IMR-90 (cell line): ENCODE data around the gene LGMN. TPM values are rescaled to one million over a fixed set of nuclear protein-coding genes. Genes with fewer than 3 reads are reported as not detected.

Experiments
- ATAC-seq: fragments of 200-7000 bp; cut with Tn5 transposase; 2 replicates; pipeline ENCODE4 v1.9.1; 2020; ENCODE audit warnings: low read depth, mild to moderate bottlenecking, moderate library complexity
- BruUV-seq: library from RNA; stranded (reverse); fragments of 400-500 nt; replicated peaks from 2 replicates; lab custom pipeline; 2021; lab: Mats Ljungman, UMichigan
- CTCF ChIA-PET: fragments of 300-600 bp; formaldehyde crosslinking; extraction: SDS; loops from one replicate; lab custom pipeline; 2021; ENCODE audit warnings: antibody characterized with exemption; lab: Yijun Ruan, JAX
- POLR2A ChIA-PET: fragments of 300-600 bp; sonication (Branson Sonifier 250); formaldehyde crosslinking; loops from one replicate; lab custom pipeline; 2022; ENCODE audit warnings: antibody characterized with exemption; ENCODE audit not compliant: unreplicated experiment; lab: Charles Lee
- DNase-seq: peaks from one replicate; pipeline ENCODE4 v3.0.0; 2013
- H2AFZ ChIP-seq: replicated peaks from 2 replicates; pipeline ENCODE3; 2013; ENCODE audit warnings: low read length, mild to moderate bottlenecking; ENCODE audit not compliant: poor library complexity
- H2AK5ac ChIP-seq: 2 replicates; pipeline ENCODE4 v1.6.1; 2013; ENCODE audit warnings: low read depth, low read length, inconsistent platforms
- H2AK9ac ChIP-seq: replicated peaks from 2 replicates; pipeline ENCODE3; 2013; ENCODE audit warnings: mild to moderate bottlenecking, low read depth, low read length, moderate library complexity; ENCODE audit not compliant: poor library complexity
- H2BK120ac ChIP-seq: 2 replicates; pipeline ENCODE4 v1.6.1; 2013; ENCODE audit warnings: low read depth, low read length, inconsistent platforms
- H2BK15ac ChIP-seq: 3 replicates; pipeline ENCODE4 v1.6.1; 2013; ENCODE audit warnings: low read depth, low read length, inconsistent platforms
- H2BK20ac ChIP-seq: 2 replicates; pipeline ENCODE4 v1.6.1; 2013; ENCODE audit warnings: low read depth, mild to moderate bottlenecking, inconsistent platforms, low read length, moderate library complexity
- H2BK5ac ChIP-seq: 2 replicates; pipeline ENCODE4 v1.6.1; 2013; ENCODE audit warnings: mild to moderate bottlenecking, low read depth, low read length, inconsistent platforms; ENCODE audit not compliant: poor library complexity, severe bottlenecking
- H3K14ac ChIP-seq: replicated peaks from 2 replicates; pipeline ENCODE4 v1.6.1; 2013; ENCODE audit warnings: low read depth, low read length, inconsistent platforms
- H3K18ac ChIP-seq: 2 replicates; pipeline ENCODE4 v1.6.1; 2013; ENCODE audit warnings: low read depth, low read length, control low read depth
- H3K23ac ChIP-seq: 2 replicates; pipeline ENCODE4 v1.6.1; 2013; ENCODE audit warnings: low read depth, low read length, inconsistent platforms
- H3K27ac ChIP-seq: 2 replicates; pipeline ENCODE4 v1.5.1; 2013; ENCODE audit warnings: mild to moderate bottlenecking, control low read depth, low read length; ENCODE audit not compliant: insufficient read depth
- H3K27me3 ChIP-seq: 2 replicates; pipeline ENCODE4 v1.6.1; 2013; ENCODE audit warnings: low read length; ENCODE audit not compliant: control insufficient read depth, insufficient read depth
- H3K36me3 ChIP-seq: 2 replicates; pipeline ENCODE4 v1.6.1; 2013; ENCODE audit warnings: low read length, mixed read lengths; ENCODE audit not compliant: control insufficient read depth, insufficient read depth
- H3K4ac ChIP-seq: 2 replicates; pipeline ENCODE4 v1.6.1; 2013; ENCODE audit warnings: low read depth, low read length, inconsistent platforms
- H3K4me1 ChIP-seq: 2 replicates; pipeline ENCODE4 v1.6.1; 2013; ENCODE audit warnings: low read length, mixed read lengths; ENCODE audit not compliant: control insufficient read depth, insufficient read depth
- H3K4me2 ChIP-seq: 2 replicates; pipeline ENCODE4 v1.6.1; 2013; ENCODE audit warnings: low read depth, mild to moderate bottlenecking, control low read depth, low read length, moderate library complexity
- H3K4me3 ChIP-seq: 2 replicates; pipeline ENCODE4 v1.5.1; 2013; ENCODE audit warnings: low read depth, mild to moderate bottlenecking, control low read depth, low read length, moderate library complexity; ENCODE audit not compliant: insufficient read depth
- H3K56ac ChIP-seq: 2 replicates; pipeline ENCODE4 v1.6.1; 2013; ENCODE audit warnings: low read length, inconsistent platforms; ENCODE audit not compliant: insufficient read depth; ENCODE audit errors: extremely low read depth
- H3K79me1 ChIP-seq, 2 experiments: 2 replicates each; pipeline ENCODE4 v1.6.1; 2013; ENCODE audit warnings: low read length in 2 of 2, inconsistent platforms in 1 of 2, low read depth in 1 of 2
- H3K9ac ChIP-seq: 2 replicates; pipeline ENCODE4 v1.6.1; 2013; ENCODE audit warnings: low read depth, low read length, control low read depth
- H3K9me1 ChIP-seq: 2 replicates; pipeline ENCODE4 v1.6.1; 2013; ENCODE audit warnings: low read length, inconsistent platforms; ENCODE audit not compliant: insufficient read depth
- H3K9me3 ChIP-seq: 2 replicates; pipeline ENCODE4 v1.6.1; 2013; ENCODE audit warnings: low read length; ENCODE audit not compliant: control insufficient read depth, insufficient read depth
- H4K20me1 ChIP-seq: 2 replicates; pipeline ENCODE4 v1.6.1; 2013; ENCODE audit warnings: low read length, inconsistent platforms; ENCODE audit not compliant: insufficient read depth
- H4K5ac ChIP-seq: 2 replicates; pipeline ENCODE4 v1.6.1; 2013; ENCODE audit warnings: mild to moderate bottlenecking, low read depth, low read length, control low read depth
- H4K8ac ChIP-seq, 2 experiments: 2 replicates each; pipeline ENCODE4 v1.6.1; 2013; ENCODE audit warnings: low read depth in 2 of 2, low read length in 2 of 2, control low read depth in 1 of 2, inconsistent platforms in 1 of 2
- H4K91ac ChIP-seq: 2 replicates; pipeline ENCODE4 v1.6.1; 2013; ENCODE audit warnings: low read depth, low read length, inconsistent platforms; ENCODE audit not compliant: insufficient read depth
- CEBPB ChIP-seq: IDR thresholded peaks from 2 replicates; pipeline ENCODE4 v1.6.1; 2012; ENCODE audit warnings: low read depth, low read length, improper control_type of control experiment
- FOS ChIP-seq: fragments of 150-350 bp; IDR thresholded peaks from 2 replicates; pipeline ENCODE4 v1.6.1; 2016; ENCODE audit warnings: low read depth, low read length
- MAFK ChIP-seq: IDR thresholded peaks from 2 replicates; pipeline ENCODE4 v1.6.1; 2012; ENCODE audit warnings: low read depth, low read length, improper control_type of control experiment
- POLR2A ChIP-seq: IDR thresholded peaks from 2 replicates; pipeline ENCODE4 v1.6.1; 2012; ENCODE audit warnings: mild to moderate bottlenecking, low read depth, low read length
- RCOR1 ChIP-seq: IDR thresholded peaks from 2 replicates; pipeline ENCODE4 v1.6.1; 2012; ENCODE audit warnings: mild to moderate bottlenecking, low read length, improper control_type of control experiment; ENCODE audit not compliant: insufficient replicate concordance
- WGBS, 2 experiments: methylation state at CpG; one replicate each; pipeline versions ENCODE4 v1.1.5 to v1.1.7; 2013; ENCODE audit warnings: missing lambda C conversion rate in 2 of 2; ENCODE audit not compliant: insufficient read length in 1 of 2; ENCODE audit errors: extremely low coverage in 2 of 2; 5-methylcytosine and 5-hydroxymethylcytosine counted together
- dilution Hi-C: fragments of 300-500 bp; cut with HindIII; formaldehyde crosslinking; loops from one replicate; pipeline ENCODE4 v1.14.3; 2018; ENCODE audit warnings: low sequenced_read_pairs; ENCODE audit not compliant: unreplicated experiment
- in situ Hi-C: fragments of 300-500 bp; cut with MboI; formaldehyde crosslinking; loops from 3 replicates; pipeline ENCODE4 v1.14.3; 2019; ENCODE audit warnings: low sequenced_read_pairs, inconsistent platforms, mixed read lengths
- intact Hi-C: fragments of 100-400 bp; cut with micrococcal nuclease; formaldehyde crosslinking; loops from 2 replicates; pipeline ENCODE4 v1.10.0; 2022
- polyA plus RNA-seq, 3 experiments: library from polyadenylated mRNA; depleted of rRNA; stranded (reverse); fragments of >200 nt; gene quantifications; 2 replicates each; pipeline ENCODE4 v1.2.3, GENCODE V29; 2012; ENCODE audit warnings: low replicate concordance in 1 of 3
- total RNA-seq: library from RNA; depleted of rRNA; stranded (reverse); fragments of >200 nt; gene quantifications from 2 replicates; pipeline ENCODE4 v1.2.3, GENCODE V29; 2012
- TF ChIP-seq, protein P1 (sequence below): fragments of 150-350 bp; IDR thresholded peaks from 2 replicates; pipeline ENCODE4 v1.6.1; 2017; ENCODE audit warnings: mild to moderate bottlenecking, antibody characterized with exemption, low read length, low read depth
- TF ChIP-seq, protein P2 (sequence below): fragments of 150-350 bp; IDR thresholded peaks from 2 replicates; pipeline ENCODE4 v1.6.1; 2016; ENCODE audit warnings: low read depth, mild to moderate bottlenecking, low read length, moderate library complexity, borderline replicate concordance
- TF ChIP-seq, protein P3 (sequence below): conservative IDR thresholded peaks from 2 replicates; pipeline ENCODE4 v1.5.1; 2012; ENCODE audit warnings: mild to moderate bottlenecking, low read depth, low read length, improper control_type of control experiment

The LGMN gene
- total and polyA plus RNA-seq, 2 of the 4 experiments (the other 2 are of a cell fraction), result 19.2 to 39.3 TPM

DNA sequence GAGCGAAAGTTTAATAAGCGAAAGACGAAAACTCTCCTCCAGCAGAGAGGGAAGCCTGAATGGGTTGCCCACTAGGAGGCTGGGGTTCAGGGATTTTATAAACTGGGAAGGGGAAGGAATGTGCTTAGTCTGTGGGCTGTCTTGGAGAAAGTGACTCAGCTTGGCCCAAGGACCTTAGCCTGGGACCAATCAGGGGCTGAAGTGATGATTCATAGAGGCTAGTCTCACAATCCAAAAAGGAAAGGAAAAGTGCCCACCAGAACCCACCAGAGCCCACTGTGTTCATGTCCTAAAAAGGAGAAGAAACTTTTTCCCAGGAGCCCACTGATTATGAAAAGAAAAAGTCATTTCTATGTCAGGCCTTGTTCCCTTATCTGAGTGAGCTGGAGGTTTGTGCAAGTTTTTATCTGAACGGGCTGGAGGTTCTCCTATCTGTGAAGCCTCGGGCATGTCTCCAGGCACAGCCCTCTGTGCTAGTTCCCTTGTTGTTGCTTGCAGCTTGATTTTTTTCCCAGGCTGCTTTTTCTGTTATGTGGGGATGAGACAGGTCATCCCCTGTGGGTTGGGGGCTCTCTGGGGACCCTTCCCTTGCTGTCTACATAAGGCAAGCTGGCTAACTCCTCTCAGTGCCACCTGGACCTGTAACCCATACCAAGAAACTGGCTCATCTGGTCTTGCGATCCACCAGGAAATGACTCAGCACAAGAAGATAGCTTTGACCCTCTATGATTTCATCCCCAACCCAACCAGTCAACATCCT, 37.4 kb upstream of the LGMN start (continued):
- TF ChIP-seq, protein P1, sequence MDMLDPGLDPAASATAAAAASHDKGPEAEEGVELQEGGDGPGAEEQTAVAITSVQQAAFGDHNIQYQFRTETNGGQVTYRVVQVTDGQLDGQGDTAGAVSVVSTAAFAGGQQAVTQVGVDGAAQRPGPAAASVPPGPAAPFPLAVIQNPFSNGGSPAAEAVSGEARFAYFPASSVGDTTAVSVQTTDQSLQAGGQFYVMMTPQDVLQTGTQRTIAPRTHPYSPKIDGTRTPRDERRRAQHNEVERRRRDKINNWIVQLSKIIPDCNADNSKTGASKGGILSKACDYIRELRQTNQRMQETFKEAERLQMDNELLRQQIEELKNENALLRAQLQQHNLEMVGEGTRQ, result no peak

GRCh38 chr14:92783813-92784431, 35.5 kb upstream of the LGMN start:
- ATAC-seq (peak; percentile 70), DNase-seq (peak; percentile 75)
- CTCF ChIA-PET, result interaction anchor here (0.5 to 1.1 kb wide), 3 partner anchors 35 to 73 kb away, joined by 3 read pairs; partner anchors contain the start of gene LGMN
- dilution Hi-C loops, result no loop called here
- H3K4ac ChIP-seq, result no peak overlapping the region
- H4K91ac ChIP-seq, result no peak overlapping the region
- peak overlapping the region; percentile 80; the same call in 1 of the 2 replicates for H4K5ac ChIP-seq
- no peak overlapping the region for H2AK9ac ChIP-seq
- in situ Hi-C loops, result loop anchor here (5.0 kb wide), 1 partner anchor 72 kb away; no protein-coding TSS in a partner anchor
- no peak overlapping the region for H3K4me3 ChIP-seq
- no peaks in the 10 kb centered on the region for H3K36me3 ChIP-seq
- POLR2A ChIA-PET, result interaction anchor here (0.5 kb wide), 1 partner anchor 95 kb away, joined by 3 read pairs; no protein-coding TSS in a partner anchor
- no peak overlapping the region for H2BK20ac ChIP-seq
- H2AK5ac ChIP-seq, result no peak overlapping the region
- H2AFZ ChIP-seq, result no peak overlapping the region
- no peak overlapping the region for H2BK15ac ChIP-seq
- no peak overlapping the region for H3K56ac ChIP-seq
- H3K9ac ChIP-seq, result no peak overlapping the region
- H3K79me1 ChIP-seq, result no peaks in the 10 kb centered on the region
- no peaks in the 10 kb centered on the region for H3K27me3 ChIP-seq
- no peak overlapping the region for H3K4me2 ChIP-seq
- H3K4me1 ChIP-seq, result peaks cover 10% of the 10 kb centered on the region
- H4K8ac ChIP-seq, result no peak overlapping the region
- no peak overlapping the region for H3K14ac ChIP-seq
- H3K9me3 ChIP-seq, result peaks cover 5% of the 10 kb centered on the region; the same call in 1 of the 2 replicates
- no peaks in the 10 kb centered on the region for H4K20me1 ChIP-seq
- no peak overlapping the region for H3K23ac ChIP-seq
- no peak overlapping the region for H2BK120ac ChIP-seq
- intact Hi-C loops, result loop anchor here (1.0 to 10.0 kb wide), 2 partner anchors 97 to 649 kb away; no protein-coding TSS in a partner anchor
- H3K9me1 ChIP-seq, result 0 out of 2 replicates have a peak, but pooled peaks cover 2% of the 10 kb centered on the region
- H2BK5ac ChIP-seq, result no peak overlapping the region
- H3K27ac ChIP-seq, result no peak overlapping the region
- H3K18ac ChIP-seq, result peak overlapping the region; percentile 77; the same call in 1 of the 2 replicates
- no TSS peak for BruUV-seq
- WGBS, 2 experiments, result no CpG with 5 or more reads among the region's 2 CpGs
- TF ChIP-seq, protein P2, sequence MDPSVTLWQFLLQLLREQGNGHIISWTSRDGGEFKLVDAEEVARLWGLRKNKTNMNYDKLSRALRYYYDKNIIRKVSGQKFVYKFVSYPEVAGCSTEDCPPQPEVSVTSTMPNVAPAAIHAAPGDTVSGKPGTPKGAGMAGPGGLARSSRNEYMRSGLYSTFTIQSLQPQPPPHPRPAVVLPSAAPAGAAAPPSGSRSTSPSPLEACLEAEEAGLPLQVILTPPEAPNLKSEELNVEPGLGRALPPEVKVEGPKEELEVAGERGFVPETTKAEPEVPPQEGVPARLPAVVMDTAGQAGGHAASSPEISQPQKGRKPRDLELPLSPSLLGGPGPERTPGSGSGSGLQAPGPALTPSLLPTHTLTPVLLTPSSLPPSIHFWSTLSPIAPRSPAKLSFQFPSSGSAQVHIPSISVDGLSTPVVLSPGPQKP, result no peak
- TF ChIP-seq, protein P3, sequence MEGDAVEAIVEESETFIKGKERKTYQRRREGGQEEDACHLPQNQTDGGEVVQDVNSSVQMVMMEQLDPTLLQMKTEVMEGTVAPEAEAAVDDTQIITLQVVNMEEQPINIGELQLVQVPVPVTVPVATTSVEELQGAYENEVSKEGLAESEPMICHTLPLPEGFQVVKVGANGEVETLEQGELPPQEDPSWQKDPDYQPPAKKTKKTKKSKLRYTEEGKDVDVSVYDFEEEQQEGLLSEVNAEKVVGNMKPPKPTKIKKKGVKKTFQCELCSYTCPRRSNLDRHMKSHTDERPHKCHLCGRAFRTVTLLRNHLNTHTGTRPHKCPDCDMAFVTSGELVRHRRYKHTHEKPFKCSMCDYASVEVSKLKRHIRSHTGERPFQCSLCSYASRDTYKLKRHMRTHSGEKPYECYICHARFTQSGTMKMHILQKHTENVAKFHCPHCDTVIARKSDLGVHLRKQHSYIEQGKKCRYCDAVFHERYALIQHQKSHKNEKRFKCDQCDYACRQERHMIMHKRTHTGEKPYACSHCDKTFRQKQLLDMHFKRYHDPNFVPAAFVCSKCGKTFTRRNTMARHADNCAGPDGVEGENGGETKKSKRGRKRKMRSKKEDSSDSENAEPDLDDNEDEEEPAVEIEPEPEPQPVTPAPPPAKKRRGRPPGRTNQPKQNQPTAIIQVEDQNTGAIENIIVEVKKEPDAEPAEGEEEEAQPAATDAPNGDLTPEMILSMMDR, result peak; percentile 76
- TF ChIP-seq POLR2A (no peak), MAFK (no peak), CEBPB (no peak), FOS (no peak), RCOR1 (no peak)
- TF ChIP-seq, protein P1, result no peak
